HG02885 (cell line): Measurements from ENCODE around the gene IRF2BPL.

Experiments
- ATAC-seq: cut with Tn5 transposase; IDR thresholded peaks from one replicate; pipeline ENCODE4 v1.9.1; 2021; ENCODE audit warnings: mild to moderate bottlenecking; ENCODE audit not compliant: unreplicated experiment, poor library complexity

The IRF2BPL gene

DNA sequence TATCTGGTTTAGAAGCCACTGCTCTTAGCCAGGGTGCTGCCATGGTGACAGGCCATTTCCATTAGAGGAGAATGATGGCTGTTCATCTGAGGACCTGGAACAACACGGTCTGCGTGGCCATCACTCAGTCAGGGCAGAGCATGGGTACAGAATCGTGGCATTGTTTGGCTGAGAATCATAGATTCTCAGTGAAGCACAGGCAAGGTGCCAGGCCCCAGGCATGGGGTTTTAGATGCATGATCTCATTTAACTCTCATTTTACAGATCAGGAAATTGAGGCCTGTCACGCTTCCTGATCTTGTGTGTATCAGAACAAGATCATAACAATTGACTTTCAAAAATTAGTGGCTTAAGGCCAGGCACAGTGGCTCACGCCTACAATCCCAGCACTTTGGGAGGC is 26.8 kb upstream of the IRF2BPL start:
- no peak for ATAC-seq

DNA sequence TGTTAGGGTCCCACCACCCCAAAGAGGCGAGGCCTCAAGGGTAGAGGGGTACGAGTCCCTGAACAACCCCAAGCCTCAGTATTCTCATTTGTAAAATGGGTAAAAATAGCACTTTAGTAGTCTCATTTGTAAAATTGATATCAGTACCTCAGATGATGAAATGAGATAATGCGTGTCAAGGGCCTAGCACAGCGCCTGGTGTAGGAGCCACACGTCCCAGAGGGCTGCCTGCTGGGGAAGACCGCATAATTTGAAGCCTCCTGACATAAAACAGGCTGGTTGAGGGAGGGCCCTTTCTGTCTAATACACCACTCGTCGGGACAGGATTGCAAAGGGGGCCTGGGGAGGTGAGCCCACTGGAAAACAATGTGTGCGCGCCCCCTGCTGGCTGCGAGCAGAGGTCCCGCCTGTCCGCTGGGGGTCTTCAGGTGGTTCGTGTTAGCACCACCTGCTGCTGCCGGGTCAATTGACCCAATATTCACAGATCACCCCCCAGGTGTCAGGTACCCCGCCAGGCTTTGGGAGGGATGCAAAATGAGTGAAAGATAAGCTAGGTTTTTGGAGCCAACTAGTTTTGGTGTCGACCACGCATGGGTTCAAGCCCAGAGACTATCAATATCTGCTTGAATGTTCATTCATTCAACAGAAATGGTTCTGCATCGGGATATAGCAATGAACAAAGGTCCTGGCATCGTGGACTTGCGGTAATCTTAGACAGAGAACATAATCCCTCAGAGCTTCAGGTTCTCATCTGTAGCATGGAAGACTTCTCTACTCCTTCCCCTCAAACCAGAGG is 24.7 kb upstream of the IRF2BPL start:
- peak; percentile 65 for ATAC-seq

DNA sequence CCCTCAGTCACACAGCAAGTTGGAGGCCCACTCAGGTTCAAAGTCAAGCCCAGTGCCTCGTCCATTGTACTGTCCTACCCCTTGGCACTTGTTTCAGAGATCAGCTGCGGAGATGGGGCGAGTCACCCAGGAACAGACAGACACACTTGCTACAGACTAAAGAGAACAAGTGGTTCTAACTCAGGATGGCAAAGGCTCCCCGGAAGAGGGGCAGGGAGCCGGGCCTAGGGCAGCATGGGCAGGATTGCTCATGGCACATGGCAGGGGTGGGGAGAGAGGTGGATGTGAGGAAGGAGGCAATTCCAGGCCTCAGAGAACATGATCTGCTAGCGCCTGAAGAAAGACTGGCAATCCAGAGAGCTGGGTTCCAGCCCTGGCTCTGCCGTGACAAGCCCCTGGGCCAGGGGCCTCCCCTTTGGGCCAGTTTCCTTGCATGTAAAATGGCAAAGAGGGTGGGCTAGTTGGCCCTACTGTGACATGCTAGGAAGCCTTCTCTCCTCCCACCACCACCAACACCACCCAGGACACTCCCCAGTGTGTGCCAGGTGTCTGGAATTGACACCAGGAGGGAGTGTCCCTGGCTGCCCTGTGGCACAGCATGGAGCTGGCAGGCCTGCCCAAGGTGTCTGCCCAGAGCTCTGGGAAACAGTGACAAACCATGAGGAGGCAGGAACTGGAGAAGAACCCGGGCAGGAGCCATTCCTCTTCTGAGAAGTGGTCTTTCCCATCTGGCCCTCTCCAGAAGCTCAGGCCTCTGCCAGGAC is 24.0 kb upstream of the IRF2BPL start:
- ATAC-seq: no peak

DNA sequence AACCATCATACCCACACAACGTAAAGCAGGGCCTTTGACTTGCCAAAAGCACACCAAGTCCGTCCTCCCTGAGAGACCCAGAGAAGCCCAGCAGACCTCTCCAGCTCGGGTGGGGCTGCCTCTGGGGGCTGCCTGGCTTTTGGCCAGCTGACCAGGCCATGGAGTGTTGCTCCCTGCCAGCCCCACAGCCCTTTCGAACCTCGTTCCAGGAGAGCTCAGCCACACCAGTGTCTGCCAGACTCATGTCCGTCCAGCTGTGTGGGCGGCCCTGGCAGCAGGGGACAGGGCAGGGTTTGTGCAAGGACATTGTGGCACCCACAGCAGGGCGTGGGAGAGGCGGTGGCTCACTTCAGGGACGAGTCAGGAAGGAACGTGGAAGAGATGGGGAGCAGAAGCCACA is 22.6 kb upstream of the IRF2BPL start:
- no peak for ATAC-seq

DNA sequence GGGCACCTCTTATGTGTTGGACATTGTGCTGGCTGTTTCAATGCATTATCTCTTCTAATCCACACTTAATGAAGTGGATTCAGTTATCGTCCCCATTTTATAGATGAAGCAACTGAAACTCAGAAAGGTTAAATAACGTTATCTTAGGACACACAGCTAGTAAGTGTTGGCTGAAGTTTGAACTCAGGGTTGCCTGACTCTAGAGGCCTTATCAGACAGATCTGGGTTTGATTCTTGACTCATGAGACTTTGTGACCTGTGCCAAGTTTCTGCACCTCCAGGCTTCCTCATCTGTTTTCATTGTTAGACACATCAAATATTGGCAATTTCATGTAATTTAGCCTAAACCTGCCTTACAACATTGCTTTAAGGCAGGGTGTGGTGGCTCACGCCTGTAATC is 18.2 kb upstream of the IRF2BPL start:
- no peak for ATAC-seq

DNA sequence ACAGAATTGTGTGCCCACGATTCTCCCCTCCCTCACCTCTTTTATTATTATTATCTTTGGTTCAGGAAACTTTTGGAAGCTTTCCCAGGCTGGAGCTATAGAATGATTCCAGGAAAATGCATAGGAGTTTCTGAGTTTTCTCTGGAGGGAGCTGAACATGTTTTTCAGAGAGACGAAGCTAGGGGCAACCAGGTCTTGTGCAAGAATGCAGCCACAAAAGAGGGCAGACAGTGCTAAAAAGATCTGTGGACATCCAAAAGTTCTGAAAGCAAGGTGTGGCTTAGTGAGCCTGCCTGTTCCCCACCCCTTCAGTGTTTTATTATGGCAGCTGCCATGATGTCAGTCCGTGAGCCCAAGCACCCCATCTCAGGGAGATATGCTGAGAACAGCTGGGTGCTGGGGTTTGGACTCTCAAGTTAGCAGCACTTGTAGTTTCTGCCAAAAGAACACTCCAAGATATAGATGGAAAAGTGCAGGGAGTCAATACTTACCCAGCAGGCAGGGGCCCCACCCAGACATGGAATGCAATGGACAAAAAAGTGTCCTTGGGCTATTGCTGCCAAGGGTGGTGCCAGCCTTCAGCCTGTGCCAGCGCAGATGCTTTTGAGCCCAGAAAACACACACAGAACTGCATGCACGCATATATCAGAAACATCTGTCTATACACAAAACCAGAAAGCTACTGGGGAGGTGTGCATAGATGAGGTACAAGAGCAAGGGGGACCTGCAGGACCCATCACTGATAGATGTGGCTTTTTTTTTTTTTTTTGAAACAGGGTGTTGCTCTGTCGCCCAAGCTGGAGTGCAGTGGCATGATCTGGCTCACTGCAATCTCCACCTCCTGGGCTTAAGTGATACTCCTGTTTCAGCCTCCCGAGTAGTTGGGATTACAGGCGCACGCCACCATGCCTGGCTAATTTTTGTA is 17.0 kb upstream of the IRF2BPL start:
- no peak for ATAC-seq

DNA sequence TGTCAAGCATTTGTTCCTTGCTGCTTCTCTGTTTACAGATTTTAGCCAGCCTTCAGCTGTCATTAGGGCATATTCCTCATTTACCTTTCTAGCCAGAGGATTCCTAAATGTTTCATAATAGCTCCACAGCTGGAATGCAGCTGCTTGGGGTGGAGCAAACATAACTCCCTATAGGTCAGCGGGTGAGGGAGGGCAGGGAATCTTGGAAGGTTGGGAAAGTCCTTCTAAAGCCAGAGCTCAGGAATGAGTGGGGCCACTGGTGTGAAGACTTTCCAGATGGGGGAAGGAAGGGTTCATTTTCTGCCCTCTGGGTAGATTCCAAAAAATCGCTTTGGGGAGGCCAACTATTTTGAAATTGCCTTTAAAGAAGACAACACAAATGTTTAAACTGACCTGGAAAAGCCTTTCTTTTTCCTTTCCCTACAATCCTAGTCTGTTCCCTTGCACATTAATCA is 16.3 kb upstream of the IRF2BPL start:
- no peak for ATAC-seq

DNA sequence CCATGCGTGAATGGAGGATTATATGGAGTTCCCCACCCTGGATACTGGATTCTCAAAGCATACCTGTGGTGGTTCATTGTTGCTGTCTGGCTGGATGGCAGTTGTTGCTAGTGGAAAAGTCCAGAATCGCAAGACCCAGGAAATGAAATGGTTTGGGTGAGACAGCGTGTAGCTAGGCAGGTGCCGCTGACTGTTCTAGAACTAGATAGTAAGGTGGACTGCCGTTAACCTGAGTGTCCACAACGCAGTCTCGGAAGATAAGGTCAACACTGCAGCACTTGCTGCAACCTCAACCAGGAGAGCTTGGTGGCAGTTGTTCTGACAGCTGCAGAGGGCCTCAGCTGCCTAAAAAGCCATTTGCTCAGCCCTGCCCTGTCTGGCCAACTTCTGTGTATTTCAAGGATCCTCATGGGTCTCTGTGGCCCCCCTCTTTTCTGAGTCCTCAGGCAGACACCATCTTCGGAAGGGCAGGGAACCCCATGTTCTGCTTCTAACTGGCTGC is 15.5 kb upstream of the IRF2BPL start:
- ATAC-seq: no peak

DNA sequence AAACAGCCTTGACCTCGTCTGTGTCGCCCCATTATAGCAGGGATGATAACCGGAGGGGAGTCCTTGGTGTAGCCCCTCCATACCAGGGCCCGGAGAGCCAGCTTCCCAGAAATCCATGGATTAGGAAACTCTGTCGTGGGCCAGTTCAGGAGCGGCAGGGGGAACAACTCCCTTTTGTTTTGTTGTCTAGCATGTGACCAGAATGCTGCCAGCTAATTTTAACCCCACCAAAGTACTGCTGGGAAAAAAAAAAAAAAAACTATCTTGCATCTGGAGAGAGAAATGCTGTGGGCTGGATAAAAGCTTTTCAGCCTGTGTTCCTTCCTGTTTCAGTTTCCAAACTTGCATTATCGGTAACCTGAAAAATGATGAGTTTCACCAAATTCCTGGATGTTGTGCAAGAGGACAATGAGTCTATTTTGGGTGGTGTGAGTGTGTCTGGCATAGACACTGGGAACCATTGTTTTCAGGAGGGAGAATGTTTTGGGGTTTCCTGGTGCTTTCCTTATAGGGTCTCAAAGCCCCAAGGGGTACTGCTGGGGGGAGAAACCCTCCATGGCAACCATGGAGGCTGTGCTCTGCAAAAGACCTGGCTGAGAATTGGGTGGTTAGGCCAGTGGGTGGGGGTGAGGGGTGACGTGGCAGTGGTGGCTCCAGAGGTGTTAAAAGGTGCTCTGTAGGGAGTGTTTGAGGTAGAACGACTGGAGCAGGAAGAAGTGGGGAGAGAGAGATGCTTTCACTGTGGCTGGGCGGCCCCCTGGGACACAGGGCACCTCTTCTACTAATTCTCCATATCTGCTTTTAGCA is 14.9 kb upstream of the IRF2BPL start:
- ATAC-seq: no peak

DNA sequence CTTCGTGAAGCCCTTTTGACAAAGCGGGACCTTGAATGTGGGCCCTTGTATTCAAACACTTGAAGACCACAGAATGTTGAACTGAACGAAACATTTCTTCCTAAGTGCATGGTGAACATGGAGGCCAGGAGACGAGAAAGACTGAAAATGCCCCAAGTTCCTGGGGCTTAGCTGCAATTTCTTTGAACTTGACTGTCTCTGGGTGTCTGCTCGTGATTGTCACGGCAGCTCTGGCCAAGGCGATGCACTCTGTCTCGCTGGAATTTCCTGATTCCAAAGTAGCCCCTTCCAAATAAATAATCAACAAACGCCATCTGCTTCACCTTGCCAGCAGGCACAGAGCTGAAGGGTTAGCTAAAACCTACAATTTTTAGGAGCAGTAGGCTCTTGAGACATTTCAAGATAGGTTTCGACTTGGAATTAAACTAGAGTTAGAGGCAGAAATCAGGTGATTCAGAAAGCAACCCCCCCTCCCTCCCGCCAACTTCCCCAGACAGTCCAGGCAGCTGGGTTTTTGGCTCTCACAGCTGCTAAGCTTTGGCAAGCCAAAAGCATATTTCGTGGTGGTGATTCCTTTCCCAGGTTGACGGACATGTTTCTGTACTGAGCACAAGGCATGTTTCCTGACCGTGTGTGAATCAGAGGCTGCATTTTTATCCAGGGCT is 13.5 kb upstream of the IRF2BPL start:
- ATAC-seq: no peak

DNA sequence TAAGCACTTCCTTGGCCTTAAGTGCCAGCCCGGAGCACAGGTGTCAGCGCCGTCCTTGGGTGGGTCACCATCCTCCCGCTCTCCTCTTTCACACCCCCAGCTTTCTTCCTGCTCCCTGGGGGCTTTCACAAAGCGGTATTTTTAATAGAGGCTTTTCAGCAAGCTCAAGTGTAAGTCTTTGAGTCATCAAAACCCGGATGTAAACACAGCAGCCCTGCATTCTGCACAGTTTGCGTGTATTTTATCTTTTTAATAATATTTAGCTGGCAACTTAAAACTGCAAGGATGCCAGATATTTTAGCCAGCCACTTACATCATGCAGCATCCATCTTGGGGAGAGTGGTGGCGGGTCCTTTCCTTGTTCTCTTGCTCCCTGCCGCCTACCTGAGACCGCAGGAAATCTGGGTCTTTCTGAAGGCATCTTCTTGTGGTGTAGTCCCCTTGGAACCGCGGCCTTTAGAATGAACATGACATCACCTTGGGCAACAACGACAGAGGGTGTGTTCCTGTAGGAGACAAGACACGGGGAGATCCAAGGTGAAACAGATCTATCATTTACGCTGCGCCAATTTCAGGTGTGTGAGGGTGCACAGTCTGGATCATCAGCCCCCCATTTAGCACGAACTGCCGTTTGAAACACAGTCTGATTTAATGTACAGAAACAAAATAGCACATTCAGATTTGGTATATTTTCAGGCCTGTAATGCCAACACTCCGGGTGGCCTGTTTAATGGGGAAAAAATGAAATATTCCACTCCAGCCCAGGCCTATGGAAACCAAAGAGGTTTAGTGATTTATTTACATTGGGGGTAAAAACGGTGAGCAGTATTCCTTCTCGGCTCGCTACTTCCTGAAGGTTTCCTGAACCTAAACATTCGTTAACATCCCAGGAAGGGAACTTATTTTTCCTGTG is 12.5 kb upstream of the IRF2BPL start:
- peak; percentile 6 for ATAC-seq

DNA sequence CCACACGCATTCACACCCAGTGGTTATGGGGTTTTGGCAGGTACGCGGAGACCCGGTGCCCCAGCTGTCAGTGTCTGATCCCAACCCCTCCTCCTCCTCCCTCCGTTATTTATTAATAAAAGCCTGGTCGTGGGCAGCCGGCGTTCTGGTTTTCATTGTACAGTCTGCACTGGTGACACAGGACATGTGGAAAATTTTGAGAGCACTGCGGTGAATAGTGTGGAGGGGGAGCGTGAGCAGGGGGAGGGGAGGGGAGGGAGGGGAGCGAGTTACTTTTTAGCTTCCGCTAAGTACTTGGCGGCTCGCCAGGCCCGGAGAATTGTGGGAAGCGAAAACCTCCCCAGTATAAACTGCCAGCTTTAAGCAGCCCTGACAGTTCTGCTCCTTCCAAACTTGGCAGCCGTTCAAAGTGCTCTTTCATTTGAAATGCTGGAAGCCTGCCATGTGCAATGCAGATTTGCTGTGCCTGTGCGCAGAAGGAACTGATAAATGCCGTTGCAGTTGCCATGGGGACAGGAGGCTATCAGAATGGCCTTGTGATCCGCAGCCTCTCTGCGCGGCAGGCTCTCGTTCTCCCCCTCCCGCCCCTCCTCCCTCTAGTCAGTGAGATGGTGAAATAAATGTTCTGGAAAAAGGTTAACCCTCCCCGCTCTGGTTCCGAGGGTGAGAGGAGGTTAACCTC is 11.7 kb upstream of the IRF2BPL start:
- ATAC-seq: peak; percentile 71

DNA sequence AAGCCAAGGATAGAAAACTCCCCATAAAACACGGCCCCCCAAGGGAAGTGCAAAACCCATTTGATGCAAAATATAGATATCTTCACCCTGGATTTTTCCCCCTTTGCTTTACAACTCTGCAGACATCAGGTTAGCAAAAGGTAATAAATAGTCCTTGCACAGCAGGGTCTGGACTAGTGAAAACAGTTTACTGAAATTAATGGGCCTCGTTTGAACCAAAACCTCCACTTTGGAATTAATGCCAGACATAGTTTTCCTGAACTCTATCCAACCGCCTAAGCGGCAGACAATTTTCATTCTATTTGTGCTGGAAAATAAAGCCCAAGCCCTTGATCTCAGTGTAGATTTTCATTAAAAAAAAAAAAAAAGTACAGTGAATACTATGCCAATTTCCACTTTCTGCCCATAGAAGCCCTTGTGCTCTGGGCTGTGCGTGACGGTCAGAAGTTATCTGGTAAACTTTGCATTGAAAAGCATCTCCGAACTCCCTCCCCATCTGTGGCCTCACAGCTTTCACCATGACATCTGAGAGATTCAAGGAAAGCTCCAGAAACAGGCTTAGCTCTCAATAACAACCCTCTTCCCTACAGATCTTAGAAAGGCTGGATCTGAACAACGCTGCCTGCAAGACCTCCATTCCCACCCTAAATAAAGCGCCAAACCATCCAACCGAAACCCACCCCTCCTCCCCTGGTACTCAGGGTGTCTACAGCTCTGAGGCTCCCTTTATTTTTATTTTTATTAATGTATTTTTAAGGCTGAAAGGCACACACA is 11.0 kb upstream of the IRF2BPL start:
- no peak for ATAC-seq

DNA sequence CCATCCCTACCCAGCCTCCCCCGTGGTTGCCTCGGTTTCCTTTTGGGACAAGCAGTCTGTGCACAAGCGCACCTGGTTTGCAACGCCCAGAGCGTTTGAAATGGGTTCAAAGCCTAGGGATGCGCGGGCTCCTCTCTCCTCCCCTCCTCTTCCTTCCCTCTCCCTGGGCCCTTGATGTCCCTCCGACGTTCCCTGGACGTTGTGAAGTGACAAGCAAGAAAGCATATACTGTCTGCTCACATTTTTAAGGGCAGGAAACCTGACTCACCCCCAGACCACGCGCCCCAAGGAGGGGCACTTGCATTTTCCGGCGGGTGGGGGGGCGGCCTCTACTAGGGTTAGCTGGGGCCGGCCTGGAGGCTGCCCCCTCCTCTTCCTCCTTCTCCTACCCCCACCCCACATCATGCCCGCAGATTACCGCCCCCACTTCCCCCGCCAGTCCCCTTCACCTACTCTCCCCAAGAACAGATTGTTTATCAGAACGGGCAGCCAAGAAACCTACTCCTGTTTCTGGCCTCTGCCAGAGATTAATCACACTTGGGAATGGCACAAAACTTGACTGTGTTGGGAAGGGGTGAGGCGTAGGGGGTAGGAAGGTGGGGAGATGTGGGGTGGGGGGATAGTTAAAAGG is 9.5 kb upstream of the IRF2BPL start:
- no peak for ATAC-seq

DNA sequence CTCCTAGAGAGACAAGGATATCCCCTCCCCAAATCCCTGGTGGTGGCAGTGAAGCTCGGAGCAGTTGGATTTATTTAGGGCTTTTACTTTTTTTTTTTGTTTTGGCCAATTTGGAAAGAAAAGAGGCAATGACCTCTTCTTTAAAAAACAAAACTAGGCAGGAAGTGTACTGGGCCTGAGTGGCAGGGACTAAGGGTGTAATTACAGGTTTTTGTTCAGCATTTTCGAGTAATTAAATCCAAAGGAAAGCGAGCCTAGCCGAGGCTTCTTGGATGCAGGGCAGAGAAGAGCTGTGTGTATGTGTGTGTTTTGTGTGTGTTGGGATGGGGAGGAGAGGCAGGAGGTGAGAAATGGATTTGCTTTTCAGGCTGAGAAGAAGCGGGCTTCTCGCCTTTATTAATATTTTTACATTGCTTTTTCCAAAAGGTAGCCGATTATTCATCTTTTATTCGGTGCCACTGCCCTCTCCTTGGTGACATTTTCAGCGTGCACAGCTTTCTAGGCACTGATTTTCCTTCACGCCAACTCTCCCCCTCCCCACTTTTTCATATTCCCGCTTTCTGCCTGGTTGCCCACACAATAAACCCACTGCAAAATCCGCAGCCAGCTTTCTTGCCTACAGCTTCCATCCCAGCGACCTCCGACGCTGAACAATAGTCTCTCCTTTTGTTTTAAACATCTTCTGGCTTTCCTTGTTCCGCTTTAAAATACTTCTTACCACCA is 8.9 kb upstream of the IRF2BPL start:
- ATAC-seq: no peak
